Suprapubic skin (tissue), 4 donors: Measurements from ENCODE around the gene NR3C2. TPM values are rescaled to one million over a fixed set of nuclear protein-coding genes. Genes with fewer than 3 reads are reported as not detected.

Experiments used
- DNase-seq, 2 donors: peaks; one replicate each; pipeline ENCODE4 v3.0.0-alpha.2; 2019; ENCODE audit warnings: low spot score in 2 of 2
- H3K27ac ChIP-seq: fragments of 200-600 bp; sonication (generic); one replicate; pipeline ENCODE4 v1.5.1; 2019
- H3K27me3 ChIP-seq: fragments of 200-600 bp; sonication (generic); one replicate; pipeline ENCODE4 v1.5.1; 2019
- H3K36me3 ChIP-seq: fragments of 200-600 bp; sonication (generic); one replicate; pipeline ENCODE4 v1.5.1; 2019
- H3K4me1 ChIP-seq: fragments of 200-600 bp; sonication (generic); one replicate; pipeline ENCODE4 v1.5.1; 2019
- H3K4me3 ChIP-seq: fragments of 200-600 bp; sonication (generic); one replicate; pipeline ENCODE4 v1.5.1; 2019; ENCODE audit warnings: mild to moderate bottlenecking
- H3K9me3 ChIP-seq: fragments of 200-600 bp; sonication (generic); one replicate; pipeline ENCODE4 v1.5.1; 2019
- CTCF ChIP-seq, 2 donors: fragments of 200-600 bp in 1 of 2; fragments of 450-650 bp in 1 of 2; sonication (generic) in 1 of 2; IDR thresholded peaks; one replicate each; pipeline ENCODE4 v1.5.1; 2016 to 2019; ENCODE audit warnings: antibody characterized with exemption in 2 of 2, mild to moderate bottlenecking in 1 of 2, moderate library complexity in 1 of 2
- EP300 ChIP-seq: sonication (generic); formaldehyde crosslinking; IDR thresholded peaks from one replicate; pipeline ENCODE4 v1.6.1; 2017; ENCODE audit warnings: antibody characterized with exemption
- POLR2A ChIP-seq, 2 donors: fragments of 450-650 bp; IDR thresholded peaks; one replicate each; pipeline ENCODE4 v1.6.1; 2017; ENCODE audit warnings: antibody characterized with exemption in 2 of 2, mild to moderate bottlenecking in 2 of 2, moderate library complexity in 2 of 2
- POLR2AphosphoS5 ChIP-seq, 3 donors: sonication (generic); formaldehyde crosslinking; IDR thresholded peaks; one replicate each; pipeline ENCODE4 v1.6.1; 2017; ENCODE audit warnings: antibody characterized with exemption in 3 of 3
- WGBS: methylation state at CpG from one replicate; pipeline ENCODE4 v1.1.5; 2018; 5-methylcytosine and 5-hydroxymethylcytosine counted together
- total RNA-seq, 4 donors: library from RNA; depleted of rRNA; stranded (reverse); fragments of >200 nt; gene quantifications; one replicate each; pipeline ENCODE4 v1.1.0, GENCODE V29; 2016

The NR3C2 gene
- total RNA-seq, 4 donors from 2014 or later, result 7.3 to 12.1 (median 11.0) TPM

GRCh38 chr4:148030193-148030873, 411.9 kb downstream of the NR3C2 start:
- no peak for TF ChIP-seq EP300
- no peak for TF ChIP-seq CTCF (IDR thresholded peaks at IDR 0.05)
- no peak for TF ChIP-seq POLR2AphosphoS5 (IDR thresholded peaks at IDR 0.05)
- TF ChIP-seq POLR2A (IDR thresholded peaks at IDR 0.05), result no peak
- Histone ChIP-seq H3K9me3 (no peaks in the 10 kb centered on the region), H3K27ac (no peak overlapping the region), H3K27me3 (no peaks in the 10 kb centered on the region), H3K4me1 (peaks cover 10% of the 10 kb centered on the region), H3K36me3 (no peaks in the 10 kb centered on the region), H3K4me3 (no peak overlapping the region)
- no peak for DNase-seq
- 79% methylated on average over 2 of the region's 2 CpGs for WGBS

DNA sequence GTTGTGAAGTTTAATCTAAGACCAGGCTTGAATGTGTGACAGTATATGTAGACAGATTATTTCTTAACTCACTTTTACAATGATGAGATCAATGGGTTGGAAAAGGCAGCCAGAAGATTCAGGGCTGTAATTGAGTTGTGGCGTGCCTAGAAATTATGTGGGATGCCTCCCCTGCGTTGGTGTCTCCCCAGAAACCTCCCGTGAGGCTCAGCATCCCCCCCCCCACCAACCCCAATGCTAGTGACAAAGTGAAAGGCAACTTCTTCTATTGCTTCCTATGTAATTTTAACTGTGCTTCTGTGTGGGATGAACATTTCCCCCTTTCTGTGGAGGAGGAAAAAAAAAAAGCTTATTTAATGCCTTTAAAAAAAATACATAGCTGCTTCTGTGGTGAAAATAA, 412.4 kb downstream of the NR3C2 start:
- Histone ChIP-seq H3K4me1 (peaks cover 10% of the 10 kb centered on the region), H3K36me3 (no peaks in the 10 kb centered on the region), H3K27ac (no peak overlapping the region), H3K9me3 (no peaks in the 10 kb centered on the region), H3K4me3 (no peak overlapping the region), H3K27me3 (no peaks in the 10 kb centered on the region)
- TF ChIP-seq POLR2AphosphoS5 (IDR thresholded peaks at IDR 0.05), result no peak
- no peak for TF ChIP-seq EP300
- TF ChIP-seq CTCF (IDR thresholded peaks at IDR 0.05), result no peak
- no peak for TF ChIP-seq POLR2A (IDR thresholded peaks at IDR 0.05)
- no peak for DNase-seq
- 93% methylated on average over 3 of the region's 3 CpGs for WGBS
